Measurements from ENCODE around the gene TTC28.

- TF ChIP-seq EP300 (IDR thresholded peaks at IDR 0.05) (no peak), CTCF (IDR thresholded peaks at IDR 0.05) (no peak), POLR2A (IDR thresholded peaks at IDR 0.05) (no peak), POLR2AphosphoS5 (IDR thresholded peaks at IDR 0.05) (peak in 2 of 4 donors; percentile 50 to 51)
Observed at GRCh38 chr22:28034760-28035401, 644.8 kb downstream of the TTC28 start.

All from sigmoid colon (tissue), 4 donors.